ENCODE measurements around the gene APAF1.

- TF ChIP-seq CTCF (IDR thresholded peaks at IDR 0.05; ENCODE audit: borderline replicate concordance, extremely low read depth, low read length, poor library complexity, severe bottlenecking) (no peak), EZH2 (IDR thresholded peaks at IDR 0.05; ENCODE audit: borderline replicate concordance, low read depth, low read length, severe bottlenecking) (no peak)
Measured at GRCh38 chr12:98783420-98783819, 138.3 kb downstream of the APAF1 start.
